Endothelial cell (in vitro differentiated cells): ENCODE measurements around the gene RNF167. TPM values are rescaled to one million over a fixed set of nuclear protein-coding genes. Genes with fewer than 3 reads are reported as not detected.

ENCODE experiments used
- DNase-seq: peaks from one replicate; pipeline ENCODE4 v3.0.0; 2021; ENCODE audit warnings: low spot score
- H3K27ac Mint-ChIP-seq: one replicate; pipeline ENCODE4 v1.8.0; 2021; ENCODE audit warnings: mixed read lengths, inconsistent platforms; ENCODE audit not compliant: unreplicated experiment
- H3K27me3 Mint-ChIP-seq: one replicate; pipeline ENCODE4 v1.8.0; 2021; ENCODE audit warnings: mild to moderate bottlenecking, moderate library complexity, mixed read lengths, inconsistent platforms; ENCODE audit not compliant: unreplicated experiment
- H3K36me3 Mint-ChIP-seq: one replicate; pipeline ENCODE4 v1.8.0; 2021; ENCODE audit warnings: mild to moderate bottlenecking, low read depth, mixed read lengths, inconsistent platforms; ENCODE audit not compliant: unreplicated experiment
- H3K4me1 Mint-ChIP-seq: one replicate; pipeline ENCODE4 v1.8.0; 2021; ENCODE audit warnings: mild to moderate bottlenecking, mixed read lengths, inconsistent platforms; ENCODE audit not compliant: unreplicated experiment
- H3K4me3 Mint-ChIP-seq: one replicate; pipeline ENCODE4 v1.8.0; 2021; ENCODE audit warnings: mild to moderate bottlenecking, mixed read lengths, inconsistent platforms; ENCODE audit not compliant: unreplicated experiment
- H3K9me3 Mint-ChIP-seq: one replicate; pipeline ENCODE4 v1.8.0; 2021; ENCODE audit warnings: mixed read lengths, inconsistent platforms; ENCODE audit not compliant: unreplicated experiment
- total RNA-seq: library from RNA; stranded (reverse); fragmentation: NEBNext Ultra II Directional; extraction: Animal tissue kit (Norgen Biotek cat#: 25700); gene quantifications from one replicate; pipeline ENCODE4 v1.2.1, GENCODE V29; 2021; ENCODE audit not compliant: unreplicated experiment
- TF ChIP-seq, protein P1 (sequence below): fragments of 200-600 bp; sonication (generic); IDR thresholded peaks from one replicate; pipeline ENCODE4 v1.5.0; 2021; ENCODE audit warnings: antibody characterized with exemption; ENCODE audit not compliant: unreplicated experiment

Gene RNF167
- total RNA-seq, 1 donor from 2014 or later: 92.3 TPM

DNA sequence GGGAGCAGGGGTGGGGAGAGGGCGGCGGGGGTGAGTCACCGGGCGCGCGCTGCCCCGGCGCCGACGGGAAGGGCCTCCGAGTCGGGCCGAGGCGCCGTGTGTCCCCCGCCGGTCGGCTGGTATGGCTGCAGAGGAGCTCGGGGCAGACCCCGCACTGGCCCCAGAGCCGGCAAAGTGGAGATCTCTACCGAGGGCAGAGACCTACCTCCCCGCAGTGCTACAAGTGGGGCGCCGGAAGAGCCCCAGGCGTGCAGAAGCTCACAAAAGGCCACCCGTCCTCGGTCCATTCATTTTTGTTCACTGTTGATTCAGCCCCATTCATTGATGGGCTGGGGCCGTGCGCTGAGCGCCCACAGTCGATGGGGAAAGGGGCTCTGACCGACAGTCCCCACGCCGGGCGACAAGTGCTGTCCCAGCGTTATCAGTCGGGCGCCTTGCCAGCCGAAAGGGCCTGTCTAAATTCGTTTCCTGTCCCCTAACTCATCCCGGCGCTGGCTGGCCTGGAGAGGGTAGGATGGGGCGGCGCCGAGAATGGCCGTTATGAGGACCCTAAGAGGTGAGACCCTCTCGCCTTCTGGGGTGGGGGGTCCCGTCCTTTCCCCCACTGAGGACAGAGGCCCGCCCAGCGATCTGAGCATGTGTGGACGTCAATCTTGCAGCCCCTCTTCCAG lies 10.1 kb downstream of the RNF167 start:
- H3K4me3 Mint-ChIP-seq: peak overlapping the region; percentile 87
- peaks cover 33% of the 10 kb centered on the region for H3K27me3 Mint-ChIP-seq
- DNase-seq: peak; percentile 19
- H3K36me3 Mint-ChIP-seq: peaks cover 19% of the 10 kb centered on the region
- no peaks in the 10 kb centered on the region for H3K9me3 Mint-ChIP-seq
- TF ChIP-seq, protein P1, sequence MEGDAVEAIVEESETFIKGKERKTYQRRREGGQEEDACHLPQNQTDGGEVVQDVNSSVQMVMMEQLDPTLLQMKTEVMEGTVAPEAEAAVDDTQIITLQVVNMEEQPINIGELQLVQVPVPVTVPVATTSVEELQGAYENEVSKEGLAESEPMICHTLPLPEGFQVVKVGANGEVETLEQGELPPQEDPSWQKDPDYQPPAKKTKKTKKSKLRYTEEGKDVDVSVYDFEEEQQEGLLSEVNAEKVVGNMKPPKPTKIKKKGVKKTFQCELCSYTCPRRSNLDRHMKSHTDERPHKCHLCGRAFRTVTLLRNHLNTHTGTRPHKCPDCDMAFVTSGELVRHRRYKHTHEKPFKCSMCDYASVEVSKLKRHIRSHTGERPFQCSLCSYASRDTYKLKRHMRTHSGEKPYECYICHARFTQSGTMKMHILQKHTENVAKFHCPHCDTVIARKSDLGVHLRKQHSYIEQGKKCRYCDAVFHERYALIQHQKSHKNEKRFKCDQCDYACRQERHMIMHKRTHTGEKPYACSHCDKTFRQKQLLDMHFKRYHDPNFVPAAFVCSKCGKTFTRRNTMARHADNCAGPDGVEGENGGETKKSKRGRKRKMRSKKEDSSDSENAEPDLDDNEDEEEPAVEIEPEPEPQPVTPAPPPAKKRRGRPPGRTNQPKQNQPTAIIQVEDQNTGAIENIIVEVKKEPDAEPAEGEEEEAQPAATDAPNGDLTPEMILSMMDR: no peak
- H3K4me1 Mint-ChIP-seq: peaks cover 38% of the 10 kb centered on the region
- H3K27ac Mint-ChIP-seq: peak overlapping the region; percentile 75

DNA sequence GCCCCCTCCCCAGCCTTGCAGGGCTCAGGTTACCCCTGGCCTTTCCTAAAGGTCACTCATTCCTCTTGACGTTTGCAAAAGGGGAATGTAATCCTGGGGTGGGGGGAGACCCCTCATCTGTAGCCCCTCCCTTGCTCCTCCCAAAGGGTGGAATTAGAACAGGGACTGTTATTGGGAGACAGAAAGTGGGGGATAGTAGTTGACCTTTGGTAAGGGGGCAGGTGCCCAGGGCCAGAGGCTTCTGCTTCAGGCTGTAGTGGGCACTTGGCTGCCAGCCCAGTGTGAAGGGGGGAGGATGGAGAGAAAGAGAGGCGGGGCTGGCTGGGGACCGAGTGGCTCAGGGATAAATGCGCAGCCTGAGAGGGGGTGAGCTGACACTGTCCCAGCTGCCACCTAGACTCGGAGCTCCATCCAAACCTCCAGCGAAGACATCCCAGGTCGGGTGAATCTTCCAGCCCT lies 10.7 kb downstream of the RNF167 start, which contains the start of gene ENO3:
ENO3 (plus strand) TSS at position 374 of the 459 bp plus-strand sequence. CDS start 711 bp downstream, outside the sequence.
- peaks cover 33% of the 10 kb centered on the region for H3K4me1 Mint-ChIP-seq
- H3K9me3 Mint-ChIP-seq: no peaks in the 10 kb centered on the region
- peaks cover 16% of the 10 kb centered on the region for H3K36me3 Mint-ChIP-seq
- H3K27ac Mint-ChIP-seq: peak within 1 kb of the TSS; percentile 75
- no peak for DNase-seq
- TF ChIP-seq, protein P1: no peak
- peaks cover 31% of the 10 kb centered on the region for H3K27me3 Mint-ChIP-seq
- peak within 1 kb of the TSS; percentile 87 for H3K4me3 Mint-ChIP-seq

DNA sequence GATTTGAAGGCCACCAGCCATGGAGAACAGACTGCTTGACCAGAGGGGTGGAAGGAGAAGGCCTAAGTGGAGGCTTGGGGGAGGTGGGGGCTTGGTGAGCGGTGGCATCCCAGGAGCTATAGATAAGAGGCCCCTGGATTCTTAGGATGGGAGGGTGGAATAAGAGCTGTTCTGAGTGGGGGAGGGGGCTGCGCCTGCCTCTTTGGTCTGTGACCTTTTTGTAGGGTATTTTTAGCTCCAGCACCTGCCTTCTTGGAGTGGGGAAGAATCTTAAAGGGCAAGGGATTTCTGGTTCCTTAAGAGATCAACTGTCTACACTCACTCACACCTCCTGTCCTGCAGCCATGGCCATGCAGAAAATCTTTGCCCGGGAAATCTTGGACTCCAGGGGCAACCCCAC lies 11.4 kb downstream of the RNF167 start:
- Mint-ChIP-seq H3K4me3 (peak overlapping the region; percentile 87), H3K27ac (no peak overlapping the region), H3K9me3 (no peaks in the 10 kb centered on the region), H3K36me3 (peaks cover 14% of the 10 kb centered on the region), H3K4me1 (peaks cover 27% of the 10 kb centered on the region), H3K27me3 (peaks cover 29% of the 10 kb centered on the region)
- no peak for DNase-seq
- TF ChIP-seq, protein P1: no peak

DNA sequence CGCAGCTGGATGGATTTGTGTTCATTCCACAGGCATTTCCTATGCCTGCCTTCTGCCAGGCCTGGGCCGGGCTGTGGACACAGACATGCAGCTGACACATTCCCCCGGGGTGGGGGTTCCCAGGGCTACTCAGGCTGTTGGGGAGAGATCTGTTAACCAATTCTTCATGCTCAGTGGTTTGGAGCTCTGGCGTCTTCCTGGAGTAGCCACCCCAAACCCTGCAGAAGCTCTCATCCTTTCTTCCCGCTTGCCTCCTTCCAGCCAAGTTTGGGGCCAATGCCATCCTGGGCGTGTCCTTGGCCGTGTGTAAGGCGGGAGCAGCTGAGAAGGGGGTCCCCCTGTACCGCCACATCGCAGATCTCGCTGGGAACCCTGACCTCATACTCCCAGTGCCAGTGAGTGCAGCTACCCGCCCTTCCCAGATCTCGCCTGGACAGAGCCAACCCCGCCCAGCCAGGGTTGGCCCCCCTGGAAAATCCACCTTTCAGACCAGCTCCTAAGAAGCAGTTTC lies 13.4 kb downstream of the RNF167 start:
- Mint-ChIP-seq H3K36me3 (peaks cover 12% of the 10 kb centered on the region), H3K9me3 (no peaks in the 10 kb centered on the region), H3K4me3 (peak overlapping the region; percentile 62), H3K4me1 (peaks cover 23% of the 10 kb centered on the region), H3K27ac (no peak overlapping the region), H3K27me3 (peaks cover 23% of the 10 kb centered on the region)
- no peak for DNase-seq
- TF ChIP-seq, protein P1: no peak

DNA sequence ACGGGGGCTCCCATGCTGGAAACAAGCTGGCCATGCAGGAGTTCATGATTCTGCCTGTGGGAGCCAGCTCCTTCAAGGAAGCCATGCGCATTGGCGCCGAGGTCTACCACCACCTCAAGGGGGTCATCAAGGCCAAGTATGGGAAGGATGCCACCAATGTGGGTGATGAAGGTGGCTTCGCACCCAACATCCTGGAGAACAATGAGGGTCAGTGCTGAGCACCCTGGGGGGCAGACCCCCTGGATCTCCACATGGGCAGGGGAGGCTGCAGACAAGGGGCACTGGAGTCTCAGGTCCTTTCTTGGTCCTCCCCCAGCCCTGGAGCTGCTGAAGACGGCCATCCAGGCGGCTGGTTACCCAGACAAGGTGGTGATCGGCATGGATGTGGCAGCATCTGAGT lies 15.0 kb downstream of the RNF167 start:
- no peak for DNase-seq
- Mint-ChIP-seq H3K36me3 (peaks cover 12% of the 10 kb centered on the region), H3K4me3 (no peak overlapping the region), H3K27ac (no peak overlapping the region), H3K9me3 (no peaks in the 10 kb centered on the region), H3K27me3 (peaks cover 23% of the 10 kb centered on the region), H3K4me1 (peaks cover 21% of the 10 kb centered on the region)
- TF ChIP-seq, protein P1: no peak
